ENCODE data around the gene CLCNKB. TPM values are rescaled to one million over a fixed set of nuclear protein-coding genes. Genes with fewer than 3 reads are reported as not detected.

Gene CLCNKB
- total RNA-seq, 1 donor from 2014 or later: not detected

DNA sequence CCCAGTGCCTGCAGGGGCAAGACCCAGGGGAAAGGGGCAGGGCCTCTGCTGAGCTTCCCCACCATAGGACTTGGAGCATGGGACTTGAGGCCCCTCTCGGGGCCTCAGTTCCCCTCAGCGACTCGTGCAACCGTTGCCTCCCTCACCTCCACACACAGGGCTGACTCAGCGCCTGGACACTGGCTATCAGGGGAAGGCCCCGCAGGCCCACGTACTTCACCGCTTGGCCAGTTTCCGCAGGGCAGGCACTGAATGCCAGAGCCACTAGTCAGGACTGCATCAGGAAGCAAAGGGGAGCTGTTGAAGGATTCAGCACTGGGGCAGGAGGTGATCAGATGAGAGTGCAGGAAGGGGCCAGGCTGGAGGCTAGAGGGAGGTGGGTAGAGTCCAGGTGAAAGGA, 45.4 kb downstream of the CLCNKB start:
- no peak for DNase-seq (ENCODE audit: extremely low spot score in 2 of 2)
- Histone ChIP-seq H3K4me3 (no peak overlapping the region), H3K27ac (no peak overlapping the region), H3K9me3 (no peaks in the 10 kb centered on the region), H3K4me1 (peaks cover 19% of the 10 kb centered on the region), H3K27me3 (no peaks in the 10 kb centered on the region), H3K36me3 (no peaks in the 10 kb centered on the region)
- TF ChIP-seq CTCF (IDR thresholded peaks at IDR 0.05) (no peak), POLR2AphosphoS5 (IDR thresholded peaks at IDR 0.05; ENCODE audit: insufficient read depth in 1 of 2, low read depth in 1 of 2) (no peak), POLR2A (IDR thresholded peaks at IDR 0.05) (no peak)
- intact Hi-C loops (cut with DNase I): no loop called here

GRCh38 chr1:16090076-16090826, 46.7 kb downstream of the CLCNKB start:
- TF ChIP-seq CTCF (IDR thresholded peaks at IDR 0.05): no peak
- TF ChIP-seq POLR2AphosphoS5 (IDR thresholded peaks at IDR 0.05; ENCODE audit: insufficient read depth in 1 of 2, low read depth in 1 of 2): no peak
- no peak for TF ChIP-seq POLR2A (IDR thresholded peaks at IDR 0.05)
- Histone ChIP-seq H3K4me1 (peaks cover 19% of the 10 kb centered on the region), H3K36me3 (no peaks in the 10 kb centered on the region), H3K4me3 (no peak overlapping the region), H3K27me3 (no peaks in the 10 kb centered on the region), H3K9me3 (no peaks in the 10 kb centered on the region), H3K27ac (no peak overlapping the region)
- no peak for DNase-seq (ENCODE audit: extremely low spot score in 2 of 2)
- intact Hi-C loops (cut with DNase I): no loop called here

GRCh38 chr1:16091296-16091695, 47.7 kb downstream of the CLCNKB start:
- H3K36me3 ChIP-seq: no peaks in the 10 kb centered on the region
- H3K4me1 ChIP-seq: peaks cover 19% of the 10 kb centered on the region
- peak overlapping the region; percentile 48 for H3K27ac ChIP-seq
- H3K9me3 ChIP-seq: no peaks in the 10 kb centered on the region
- TF ChIP-seq POLR2A (IDR thresholded peaks at IDR 0.05): no peak
- no peak for TF ChIP-seq CTCF (IDR thresholded peaks at IDR 0.05)
- peak; percentile 32 to 49 for TF ChIP-seq POLR2AphosphoS5 (IDR thresholded peaks at IDR 0.05; ENCODE audit: insufficient read depth in 1 of 2, low read depth in 1 of 2)
- no peaks in the 10 kb centered on the region for H3K27me3 ChIP-seq
- DNase-seq (ENCODE audit: extremely low spot score in 2 of 2): no peak
- intact Hi-C loops (cut with DNase I): no loop called here
- H3K4me3 ChIP-seq: no peak overlapping the region

GRCh38 chr1:16092097-16092922, 48.7 kb downstream of the CLCNKB start:
- H3K4me1 ChIP-seq: peaks cover 19% of the 10 kb centered on the region
- no peaks in the 10 kb centered on the region for H3K36me3 ChIP-seq
- intact Hi-C loops (cut with DNase I): no loop called here
- no peak overlapping the region for H3K4me3 ChIP-seq
- H3K27ac ChIP-seq: peak overlapping the region; percentile 48
- H3K27me3 ChIP-seq: no peaks in the 10 kb centered on the region
- no peaks in the 10 kb centered on the region for H3K9me3 ChIP-seq
- no peak for TF ChIP-seq POLR2A (IDR thresholded peaks at IDR 0.05)
- no peak for TF ChIP-seq CTCF (IDR thresholded peaks at IDR 0.05)
- TF ChIP-seq POLR2AphosphoS5 (IDR thresholded peaks at IDR 0.05; ENCODE audit: insufficient read depth in 1 of 2, low read depth in 1 of 2): no peak
- no peak for DNase-seq (ENCODE audit: extremely low spot score in 2 of 2)

All from vagina (tissue), 2 donors.